ENCODE data around the gene C8A. TPM values are rescaled to one million over a fixed set of nuclear protein-coding genes. Genes with fewer than 3 reads are reported as not detected.

C8A gene
- polyA plus RNA-seq, 3 donors = not detected

GRCh38 chr1:56922070-56922469, 67.5 kb downstream of the C8A start:
- Mint-ChIP-seq H3K4me1 (no peaks in the 10 kb centered on the region), H3K27me3 (ENCODE audit: low read depth in 3 of 3) (peaks cover 0 to 3% (median 3%) of the 10 kb centered on the region in 3 donors), H3K27ac (no peak overlapping the region), H3K4me3 (no peak overlapping the region), H3K36me3 (no peaks in the 10 kb centered on the region), H3K9me3 (peaks cover 0 to 2% (median under 1%) of the 10 kb centered on the region in 7 donors)
- Histone ChIP-seq H3K4me1 (ENCODE audit: control insufficient read depth in 1 of 2, insufficient read depth in 2 of 2, low read length in 2 of 2) (no peaks in the 10 kb centered on the region), H3K27ac (ENCODE audit: low read depth in 1 of 2, low read length in 2 of 2) (no peak overlapping the region), H3K27me3 (ENCODE audit: control insufficient read depth in 2 of 2, insufficient read depth in 2 of 2, low read length in 2 of 2) (no peaks in the 10 kb centered on the region), H3K4me2 (replicated peaks; ENCODE audit: extremely low read depth, low read length, poor library complexity, severe bottlenecking) (no peak overlapping the region), H4K20me1 (ENCODE audit: insufficient read depth, low read length) (no peaks in the 10 kb centered on the region), H2AFZ (ENCODE audit: insufficient read depth, low read depth, low read length, poor library complexity, severe bottlenecking) (no peak overlapping the region), H3K9me3 (replicated peaks in 1 of 2; ENCODE audit: control insufficient read depth in 1 of 2, insufficient read depth in 1 of 2, low read length in 2 of 2) (peaks cover 0 to under 1% of the 10 kb centered on the region in 2 donors), H3K79me2 (ENCODE audit: insufficient read depth, low read length) (no peaks in the 10 kb centered on the region), H3K9ac (ENCODE audit: insufficient read depth, low read length, poor library complexity, severe bottlenecking) (no peak overlapping the region), H3K36me3 (replicated peaks in 1 of 2; ENCODE audit: control insufficient read depth in 1 of 2, insufficient read depth in 2 of 2, low read length in 2 of 2) (no peaks in the 10 kb centered on the region), H3K4me3 (replicated peaks in 1 of 3; ENCODE audit: low read depth in 2 of 3, low read length in 3 of 3) (no peak overlapping the region)
- WGBS (ENCODE audit: insufficient coverage) = 87% methylated on average over 2 of the region's 4 CpGs
- intact Hi-C loops (cut with micrococcal nuclease) = no loop called here
- TF ChIP-seq CTCF (IDR thresholded peaks at IDR 0.05) = no peak
- DNase-seq = no peak

- no peak overlapping the region for H3K27ac Mint-ChIP-seq
- H3K4me2 ChIP-seq (replicated peaks; ENCODE audit: extremely low read depth, low read length, poor library complexity, severe bottlenecking) = no peak overlapping the region
- H2AFZ ChIP-seq (ENCODE audit: insufficient read depth, low read depth, low read length, poor library complexity, severe bottlenecking) = no peak overlapping the region
- no peak overlapping the region for H3K4me3 ChIP-seq (replicated peaks in 1 of 3; ENCODE audit: low read depth in 2 of 3, low read length in 3 of 3)
- H3K9ac ChIP-seq (ENCODE audit: insufficient read depth, low read length, poor library complexity, severe bottlenecking) = no peak overlapping the region
- H3K9me3 Mint-ChIP-seq = peaks cover 0 to 2% (median 2%) of the 10 kb centered on the region in 7 donors
- no peaks in the 10 kb centered on the region for H3K79me2 ChIP-seq (ENCODE audit: insufficient read depth, low read length)
- no peak for DNase-seq
- no peaks in the 10 kb centered on the region for H3K4me1 Mint-ChIP-seq
- no peak overlapping the region for H3K4me3 Mint-ChIP-seq
- H4K20me1 ChIP-seq (ENCODE audit: insufficient read depth, low read length) = no peaks in the 10 kb centered on the region
- H3K36me3 ChIP-seq (replicated peaks in 1 of 2; ENCODE audit: control insufficient read depth in 1 of 2, insufficient read depth in 2 of 2, low read length in 2 of 2) = no peaks in the 10 kb centered on the region
- no peaks in the 10 kb centered on the region for H3K4me1 ChIP-seq (ENCODE audit: control insufficient read depth in 1 of 2, insufficient read depth in 2 of 2, low read length in 2 of 2)
- peaks cover 0 to 4% of the 10 kb centered on the region in 2 donors for H3K9me3 ChIP-seq (replicated peaks in 1 of 2; ENCODE audit: control insufficient read depth in 1 of 2, insufficient read depth in 1 of 2, low read length in 2 of 2)
- no peaks in the 10 kb centered on the region for H3K36me3 Mint-ChIP-seq
- H3K27me3 ChIP-seq (ENCODE audit: control insufficient read depth in 2 of 2, insufficient read depth in 2 of 2, low read length in 2 of 2) = no peaks in the 10 kb centered on the region
- peaks cover 0 to 3% (median 3%) of the 10 kb centered on the region in 3 donors for H3K27me3 Mint-ChIP-seq (ENCODE audit: low read depth in 3 of 3)
- no peak for TF ChIP-seq CTCF (IDR thresholded peaks at IDR 0.05)
- WGBS (ENCODE audit: insufficient coverage) = no CpG with 5 or more reads among the region's 1 CpG
- H3K27ac ChIP-seq (ENCODE audit: low read depth in 1 of 2, low read length in 2 of 2) = no peak overlapping the region
- intact Hi-C loops (cut with micrococcal nuclease) = no loop called here
Observed at GRCh38 chr1:56922507-56922906, 67.9 kb downstream of the C8A start.
